H1 (cell line): Measurements from ENCODE around the gene TKTL2. TPM values are rescaled to one million over a fixed set of nuclear protein-coding genes. Genes with fewer than 3 reads are reported as not detected.
A peak's percentile ranks its signal among the peaks of the same experiment; 100 is the strongest.

Experiments used
- ATF3 ChIP-seq: IDR thresholded peaks from 2 replicates; pipeline ENCODE4 v1.6.1; 2011; ENCODE audit warnings: low read depth, mild to moderate bottlenecking, low read length; ENCODE audit not compliant: insufficient read depth
- BRCA1 ChIP-seq: IDR thresholded peaks from 2 replicates; pipeline ENCODE4 v1.6.1; 2012; ENCODE audit warnings: low read depth, low read length, improper control_type of control experiment
- CREB1 ChIP-seq: IDR thresholded peaks from 2 replicates; pipeline ENCODE4 v1.6.1; 2012; ENCODE audit warnings: inconsistent platforms
- E2F6 ChIP-seq: IDR thresholded peaks from 2 replicates; pipeline ENCODE4 v1.6.1; 2012; ENCODE audit warnings: inconsistent platforms
- EGR1 ChIP-seq: IDR thresholded peaks from 2 replicates; pipeline ENCODE4 v1.6.1; 2011; ENCODE audit warnings: low read depth, low read length, borderline replicate concordance
- GABPA ChIP-seq: IDR thresholded peaks from 2 replicates; pipeline ENCODE4 v1.6.1; 2011; ENCODE audit warnings: mild to moderate bottlenecking, low read length, moderate library complexity, borderline replicate concordance; ENCODE audit not compliant: insufficient read depth
- GTF2F1 ChIP-seq: IDR thresholded peaks from 2 replicates; pipeline ENCODE4 v1.6.1; 2012; ENCODE audit warnings: low read depth, low read length, improper control_type of control experiment, borderline replicate concordance
- KDM5A ChIP-seq: fragments of 200-600 bp; IDR thresholded peaks from 2 replicates; pipeline ENCODE4 v1.7.1; 2012; ENCODE audit warnings: mild to moderate bottlenecking, low read length, inconsistent platforms, mixed read lengths
- MAFK ChIP-seq: IDR thresholded peaks from 2 replicates; pipeline ENCODE4 v1.6.1; 2012; ENCODE audit warnings: low read depth, mild to moderate bottlenecking, improper control_type of control experiment, low read length
- NANOG ChIP-seq: IDR thresholded peaks from 2 replicates; pipeline ENCODE4 v1.6.1; 2011; ENCODE audit warnings: low read length, low read depth, mild to moderate bottlenecking, inconsistent platforms; ENCODE audit not compliant: insufficient read depth, poor library complexity, severe bottlenecking
- POLR2A ChIP-seq, 2 experiments: IDR thresholded peaks; 1 replicate in 1 of 2; 2 replicates in 1 of 2; pipeline ENCODE4 v1.6.1; 2011; ENCODE audit warnings: low read depth in 2 of 2, low read length in 2 of 2, mild to moderate bottlenecking in 2 of 2; ENCODE audit errors: control extremely low read depth in 1 of 2
- RFX5 ChIP-seq: IDR thresholded peaks from 2 replicates; pipeline ENCODE4 v1.6.1; 2011; ENCODE audit warnings: low read depth, low read length, improper control_type of control experiment, borderline replicate concordance
- RXRA ChIP-seq: IDR thresholded peaks from 2 replicates; pipeline ENCODE4 v1.6.1; 2011; ENCODE audit warnings: low read depth, mild to moderate bottlenecking, low read length, moderate library complexity; ENCODE audit not compliant: insufficient read depth
- SIX5 ChIP-seq: IDR thresholded peaks from 2 replicates; pipeline ENCODE4 v1.6.1; 2011; ENCODE audit warnings: mild to moderate bottlenecking, low read depth, low read length
- polyA plus RNA-seq, 7 experiments: library from polyadenylated mRNA; depleted of rRNA in 3 of 7; stranded (reverse) in 5 of 7; unstranded in 2 of 7; fragments of >200 nt in 5 of 7; fragments of 200-250 nt in 2 of 7; gene quantifications; 1 replicate in 5 of 7; 2 replicates in 1 of 7; 4 replicates in 1 of 7; pipeline versions ENCODE4 v1.2.1 to v1.2.3, GENCODE V29; 2011 to 2013; ENCODE audit warnings: missing spikeins in 2 of 7, mixed read lengths in 2 of 7
- total RNA-seq: library from RNA; stranded (reverse); fragmentation: NEBNext Ultra II Directional; extraction: Animal tissue kit (Norgen Biotek cat#: 25700); gene quantifications from 2 replicates; pipeline ENCODE4 v1.2.1, GENCODE V29; 2021

Gene TKTL2
- total and polyA plus RNA-seq, 2 of the 8 experiments (the other 6 are each of a cell fraction or from before 2014, with no cell fraction given): not detected

- TF ChIP-seq RXRA (no peak), EGR1 (no peak), CREB1 (peak; percentile 73), MAFK (no peak), BRCA1 (no peak), RFX5 (no peak), GTF2F1 (peak; percentile 73; the same call in 1 of the 2 replicates), SIX5 (no peak; the same call in 1 of the 2 replicates), NANOG (no peak), POLR2A (IDR thresholded peaks at IDR 0.05; ENCODE audit: control extremely low read depth in 1 of 2, low read depth in 2 of 2, low read length in 2 of 2) (peak; percentile 83 to 99), E2F6 (peak; percentile 92), ATF3 (no peak), GABPA (peak; percentile 94), KDM5A (peak; percentile 61)
Observed at GRCh38 chr4:163494360-163495241, 21.0 kb upstream of the TKTL2 start, which contains the start of gene TMA16 (continued).
